Measurements from ENCODE around the gene RPS16. TPM values are rescaled to one million over a fixed set of nuclear protein-coding genes. Genes with fewer than 3 reads are reported as not detected.
A peak's percentile ranks its signal among the peaks of the same experiment; 100 is the strongest.

RPS16 gene
- total and polyA plus RNA-seq, 9 of the 15 experiments (the other 6 are each of a cell fraction or from before 2014, with no cell fraction given) = 82.6 to 3,671 (median 2,204) TPM

GRCh38 chr19:39401549-39402345, 34.0 kb downstream of the RPS16 start (continued):
- TF ChIP-seq YY1 (IDR thresholded peaks at IDR 0.05; ENCODE audit: borderline replicate concordance in 1 of 3, control insufficient read depth in 1 of 3, extremely low read depth in 1 of 3, insufficient read depth in 3 of 3, insufficient read length in 1 of 3, insufficient replicate concordance in 2 of 3, low read depth in 1 of 3, low read length in 2 of 3) (no peak), ZNF76 (CRISPR knock-in tag; IDR thresholded peaks at IDR 0.05; ENCODE audit: borderline replicate concordance) (0 out of 2 replicates have a peak, but pooled peaks have one; percentile 26), HINFP (tag; conservative IDR thresholded peaks at IDR 0.05; ENCODE audit: low read depth) (no peak), HOMEZ (CRISPR knock-in tag; IDR thresholded peaks at IDR 0.05) (peak; percentile 64; the same call in 1 of the 2 replicates), HSF4 (CRISPR knock-in tag; IDR thresholded peaks at IDR 0.05; ENCODE audit: borderline replicate concordance) (no peak), POLR2A (conservative IDR thresholded peaks at IDR 0.05) (no peak), ZNF384 (IDR thresholded peaks at IDR 0.05; ENCODE audit: low read depth, low read length) (no peak), ZNF23 (CRISPR knock-in tag; IDR thresholded peaks at IDR 0.05) (no peak), CBFA2T2 (conservative IDR thresholded peaks at IDR 0.05) (no peak), RERE (CRISPR knock-in tag; IDR thresholded peaks at IDR 0.05; ENCODE audit: borderline replicate concordance) (no peak), FOS (IDR thresholded peaks at IDR 0.05; ENCODE audit: extremely low read depth, insufficient read length) (no peak), SAFB2 (IDR thresholded peaks at IDR 0.05; ENCODE audit: borderline replicate concordance, low read depth, low read length, severe bottlenecking) (no peak), EP400 (IDR thresholded peaks at IDR 0.05) (no peak), TSC22D4 (tag; IDR thresholded peaks at IDR 0.05) (no peak), ETV5 (CRISPR knock-in tag; IDR thresholded peaks at IDR 0.05; ENCODE audit: low read depth) (no peak), PYGO2 (tag; IDR thresholded peaks at IDR 0.05) (no peak), ZC3H8 (IDR thresholded peaks at IDR 0.05) (no peak)

Measured in K562 (cell line).